Fibroblast of peridontal ligament (primary cell): ENCODE results near the gene FGF1.
A peak's percentile ranks its signal among the peaks of the same experiment; 100 is the strongest.

Experiments used
- DNase-seq: peaks from one replicate; pipeline ENCODE4 v3.0.0-alpha.2; 2010; ENCODE audit errors: extremely low read depth

Gene FGF1

GRCh38 chr5:142697356-142698255 lies 11.7 kb upstream of the FGF1 start:
- DNase-seq = peak; percentile 48

- DNase-seq = no peak
Observed at GRCh38 chr5:142696379-142696778, 10.5 kb upstream of the FGF1 start.

GRCh38 chr5:142694092-142694856 lies 8.4 kb upstream of the FGF1 start:
- no peak for DNase-seq

- no peak for DNase-seq
Observed at GRCh38 chr5:142692321-142692894, 6.5 kb upstream of the FGF1 start.

GRCh38 chr5:142690667-142691066 lies 4.8 kb upstream of the FGF1 start:
- DNase-seq = no peak

- DNase-seq = no peak
Observed at GRCh38 chr5:142689081-142689480, 3.2 kb upstream of the FGF1 start.

GRCh38 chr5:142688281-142688989 lies 2.5 kb upstream of the FGF1 start:
- DNase-seq = no peak

- no peak for DNase-seq
Observed at GRCh38 chr5:142686968-142687367, 1.1 kb upstream of the FGF1 start.

GRCh38 chr5:142686210-142686734 lies 382 bp upstream of the FGF1 start:
- DNase-seq = no peak

- DNase-seq = no peak
Observed at GRCh38 chr5:142684508-142685041, 1.3 kb downstream of the FGF1 start.

GRCh38 chr5:142683881-142684505 lies 1.9 kb downstream of the FGF1 start:
- no peak for DNase-seq

GRCh38 chr5:142683116-142683515 lies 2.8 kb downstream of the FGF1 start:
- no peak for DNase-seq

- no peak for DNase-seq
Observed at GRCh38 chr5:142680605-142681259, 5.2 kb downstream of the FGF1 start.

GRCh38 chr5:142679744-142680143 lies 6.1 kb downstream of the FGF1 start:
- DNase-seq = no peak

GRCh38 chr5:142678529-142678928 lies 7.4 kb downstream of the FGF1 start:
- no peak for DNase-seq

GRCh38 chr5:142677198-142677597 lies 8.7 kb downstream of the FGF1 start:
- DNase-seq = no peak

GRCh38 chr5:142676318-142676717 lies 9.6 kb downstream of the FGF1 start:
- DNase-seq = no peak

GRCh38 chr5:142674531-142675469 lies 11.1 kb downstream of the FGF1 start:
- DNase-seq = peak; percentile 74

- DNase-seq = peak; percentile 76
Observed at GRCh38 chr5:142671801-142672200, 14.1 kb downstream of the FGF1 start.
